ENCODE results near the gene HDDC3.
A peak's percentile ranks its signal among the peaks of the same experiment; 100 is the strongest.

The HDDC3 gene

GRCh38 chr15:90889736-90890456 lies 42.5 kb downstream of the HDDC3 start:
- no peak for DNase-seq

- DNase-seq: no peak
Observed at GRCh38 chr15:90889313-90889730, 43.0 kb downstream of the HDDC3 start.

- DNase-seq: no peak
Observed at GRCh38 chr15:90887037-90887481, 45.3 kb downstream of the HDDC3 start.

- no peak for DNase-seq
Observed at GRCh38 chr15:90886291-90886614, 46.1 kb downstream of the HDDC3 start.

- peak; percentile 86 for DNase-seq
Observed at GRCh38 chr15:90885432-90886290, 46.7 kb downstream of the HDDC3 start.

- DNase-seq: no peak
Observed at GRCh38 chr15:90884719-90885431, 47.5 kb downstream of the HDDC3 start.

- no peak for DNase-seq
Observed at GRCh38 chr15:90883976-90884718, 48.2 kb downstream of the HDDC3 start, which contains the start of gene FES. FES (plus strand) TSS chr15:90884504; CDS start chr15:90885046, 542 bp downstream.

GRCh38 chr15:90883526-90883975 lies 48.8 kb downstream of the HDDC3 start:
- DNase-seq: no peak

GRCh38 chr15:90882781-90883525 lies 49.4 kb downstream of the HDDC3 start:
- no peak for DNase-seq

GRCh38 chr15:90881978-90882721 lies 50.2 kb downstream of the HDDC3 start:
- no peak for DNase-seq

- no peak for DNase-seq
Observed at GRCh38 chr15:90881181-90881977, 51.0 kb downstream of the HDDC3 start.

- no peak for DNase-seq
Observed at GRCh38 chr15:90880381-90881145, 51.8 kb downstream of the HDDC3 start.
